Activated naive CD4-positive, alpha-beta T cell treated with anti-CD3 and anti-CD28 coated beads, Interleukin-2, amount 50 U/mL, for 72 hours (primary cell): ENCODE measurements around the gene NPR2. TPM values are rescaled to one million over a fixed set of nuclear protein-coding genes. Genes with fewer than 3 reads are reported as not detected.
A peak's percentile ranks its signal among the peaks of the same experiment; 100 is the strongest.

ENCODE experiments used
- ATAC-seq, 2 donors: fragments of 150-1000 bp; cut with Tn5 transposase; 2 replicates each; pipeline ENCODE4 v1.10.0; 2021; ENCODE audit warnings: mild to moderate bottlenecking in 2 of 2, moderate library complexity in 2 of 2
- DNase-seq, 2 donors: peaks; one replicate each; pipeline ENCODE4 v3.0.0; 2021 to 2022; ENCODE audit warnings: low spot score in 2 of 2
- H3K27ac Mint-ChIP-seq, 2 donors: one replicate each; pipeline ENCODE4 v1.8.0; 2022; ENCODE audit warnings: mild to moderate bottlenecking in 2 of 2, mixed read lengths in 2 of 2
- H3K36me3 Mint-ChIP-seq, 2 donors: one replicate each; pipeline ENCODE4 v1.8.0; 2022; ENCODE audit warnings: mixed read lengths in 2 of 2
- H3K9me3 Mint-ChIP-seq, 2 donors: one replicate each; pipeline ENCODE4 v1.8.0; 2022; ENCODE audit warnings: mixed read lengths in 2 of 2
- total RNA-seq, 2 donors: library from RNA; stranded (reverse); gene quantifications; one replicate each; pipeline ENCODE4 v1.2.3, GENCODE V29; 2022

Gene NPR2
- total RNA-seq, 2 donors from 2014 or later = 6.8 to 16.2 TPM

DNA sequence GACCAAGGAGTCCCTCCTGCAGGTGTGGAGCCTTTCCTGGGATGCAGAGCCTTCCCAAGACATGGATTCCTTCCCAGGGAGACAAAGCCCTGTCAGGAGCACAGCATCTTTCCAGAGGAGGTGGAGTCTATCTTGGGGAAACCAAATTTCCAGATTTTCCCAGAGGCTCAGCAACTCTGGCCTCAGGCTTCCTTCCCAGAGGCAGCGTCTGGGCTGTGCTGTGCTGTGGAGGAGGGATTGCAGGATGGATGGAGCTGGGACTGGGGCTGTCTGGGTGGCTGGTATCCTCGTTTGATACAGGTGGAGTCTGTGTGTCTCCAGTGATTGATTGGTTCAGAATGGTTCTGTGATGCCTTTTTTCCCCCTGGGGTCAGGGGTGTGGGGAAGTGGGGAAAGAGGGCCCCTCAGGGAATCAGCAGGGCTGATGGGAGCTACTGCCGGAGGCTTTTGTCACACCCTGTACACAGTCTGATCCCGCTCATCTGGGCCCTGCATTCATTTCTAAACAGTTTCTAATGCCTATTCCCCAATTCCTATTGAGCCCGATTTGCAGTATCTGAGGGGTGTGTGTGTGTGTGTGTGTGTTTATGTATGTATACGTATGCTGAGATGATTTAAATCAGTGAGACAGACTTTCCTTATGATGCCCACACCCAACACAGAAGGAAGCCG lies 62.8 kb downstream of the NPR2 start:
- H3K9me3 Mint-ChIP-seq = no peaks in the 10 kb centered on the region

GRCh38 chr9:35856206-35856605 lies 64.8 kb downstream of the NPR2 start:
- ATAC-seq (no peak), DNase-seq (no peak)
- Mint-ChIP-seq H3K36me3 (no peaks in the 10 kb centered on the region), H3K27ac (no peak overlapping the region), H3K9me3 (no peaks in the 10 kb centered on the region)

More for the DNA sequence above, 62.8 kb downstream of the NPR2 start:
- Mint-ChIP-seq H3K27ac (no peak overlapping the region), H3K36me3 (no peaks in the 10 kb centered on the region)
- ATAC-seq = no peak
- DNase-seq = no peak

GRCh38 chr9:35856882-35857281 lies 65.5 kb downstream of the NPR2 start:
- no peak for ATAC-seq
- H3K9me3 Mint-ChIP-seq = no peaks in the 10 kb centered on the region
- no peaks in the 10 kb centered on the region for H3K36me3 Mint-ChIP-seq
- no peak for DNase-seq
- no peak overlapping the region for H3K27ac Mint-ChIP-seq

DNA sequence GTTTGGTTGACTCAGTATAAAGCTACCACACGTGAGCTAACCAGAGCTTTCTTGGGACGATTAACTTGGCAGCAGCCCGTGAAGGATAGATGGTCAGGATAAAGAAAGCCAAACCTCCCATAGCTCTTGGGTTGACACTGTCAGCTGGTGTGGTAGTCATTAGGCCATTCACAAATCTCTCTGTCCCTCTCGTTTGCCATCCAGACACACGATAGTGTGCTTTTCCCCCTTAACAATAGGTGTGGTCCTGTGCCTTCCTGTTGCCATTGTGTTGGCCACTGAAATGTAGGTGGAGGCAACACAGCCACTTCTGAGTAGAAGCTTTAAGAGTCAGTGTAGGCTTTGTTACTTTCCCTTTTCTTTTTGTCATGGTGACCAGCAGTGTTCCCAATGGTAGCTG lies 67.1 kb downstream of the NPR2 start:
- H3K27ac Mint-ChIP-seq = peak overlapping the region in 1 of 2 donors; percentile 23
- no peaks in the 10 kb centered on the region for H3K9me3 Mint-ChIP-seq
- ATAC-seq (no peak), DNase-seq (no peak)
- H3K36me3 Mint-ChIP-seq = no peaks in the 10 kb centered on the region

Other genes starting within 250 kb of the NPR2 start
- 10 to 100 TPM; 19.4 to 61.3 TPM for gene TESK1, start 186.3 kb upstream of the NPR2 start, total RNA-seq
- 10 to 100 TPM; 11.1 to 16.7 TPM for gene CD72, start 173.2 kb upstream of the NPR2 start, total RNA-seq
- 100 to 1,000 TPM in 1 of 2 donors, 10 to 100 TPM in 1; 67.8 to 122 TPM for gene SIT1, start 140.7 kb upstream of the NPR2 start, total RNA-seq
- gene RMRP, start 133.6 kb upstream of the NPR2 start, total RNA-seq = 1,000 to 10,000 TPM; 3,566 to 7,483 TPM
- 10 to 100 TPM; 10.2 to 24.4 TPM for gene CCDC107, start 133.3 kb upstream of the NPR2 start, total RNA-seq
- 10 to 100 TPM; 21.6 to 22.8 TPM for gene ARHGEF39, start 126.4 kb upstream of the NPR2 start, total RNA-seq
- 1 to 10 TPM in 1 of 2 donors, under 1 TPM in 1; 0.73 to 1.1 TPM for gene CA9, start 117.7 kb upstream of the NPR2 start, total RNA-seq
- gene TPM2, start 101.7 kb upstream of the NPR2 start, total RNA-seq = 1 to 10 TPM; 5.2 to 9.3 TPM
- 100 to 1,000 TPM; 234 to 334 TPM for gene TLN1, start 59.4 kb upstream of the NPR2 start, total RNA-seq
- gene CREB3, start 58.9 kb upstream of the NPR2 start, total RNA-seq = 10 to 100 TPM; 22.8 to 25.3 TPM
- gene GBA2, start 42.4 kb upstream of the NPR2 start, total RNA-seq = 10 to 100 TPM; 23.4 to 57.6 TPM
- 10 to 100 TPM; 18.4 to 35.1 TPM for gene RGP1, start 42.3 kb upstream of the NPR2 start, total RNA-seq
- gene MSMP, start 37.3 kb upstream of the NPR2 start, total RNA-seq = under 1 TPM in 1 of 2 donors, not detected in 1; 0.46 TPM
- 1 to 10 TPM; 1.0 to 1.3 TPM for gene SPAG8, start 20.7 kb downstream of the NPR2 start, total RNA-seq
- 10 to 100 TPM; 27.2 to 51.8 TPM for gene HINT2, start 23.5 kb downstream of the NPR2 start, total RNA-seq
- not detected for gene FAM221B, start 37.1 kb downstream of the NPR2 start, total RNA-seq
- 10 to 100 TPM in 1 of 2 donors, 1 to 10 TPM in 1; 4.0 to 11.2 TPM for gene TMEM8B, start 37.6 kb downstream of the NPR2 start, total RNA-seq
- gene OR13J1, start 78.8 kb downstream of the NPR2 start, total RNA-seq = not detected
- not detected for gene HRCT1, start 114.6 kb downstream of the NPR2 start, total RNA-seq
- gene SPAAR, start 117.9 kb downstream of the NPR2 start, total RNA-seq = not detected
- gene OR2S2, start 166.6 kb downstream of the NPR2 start, total RNA-seq = not detected
- 1 to 10 TPM; 7.0 to 7.6 TPM for gene RECK, start 245.3 kb downstream of the NPR2 start, total RNA-seq